Measurements from ENCODE around the gene UBALD1. TPM values are rescaled to one million over a fixed set of nuclear protein-coding genes. Genes with fewer than 3 reads are reported as not detected.
"Not testable (repeated sequence)": the region's sequence is repeated elsewhere in the genome, so short reads cannot be mapped to it uniquely, and the experiment has no call there.

UBALD1 gene
- total RNA-seq, 2 experiments from 2014 or later, result 12.2 to 13.4 TPM

- POLR2A ChIA-PET, result no interaction called here
- Mint-ChIP-seq H3K9me3 (no peaks in the 10 kb centered on the region), H3K36me3 (ENCODE audit: low read depth) (no peaks in the 10 kb centered on the region), H3K4me3 (no peak overlapping the region), H3K27me3 (no peaks in the 10 kb centered on the region), H3K4me1 (ENCODE audit: low read depth) (no peaks in the 10 kb centered on the region), H3K27ac (no peak overlapping the region)
- DNase-seq, result no peak
- CTCF ChIA-PET, result no interaction called here
- intact Hi-C loops (cut with micrococcal nuclease), result no loop called here
- no peak for TF ChIP-seq CTCF (IDR thresholded peaks at IDR 0.05)
- ATAC-seq, result no peak
Observed at GRCh38 chr16:4578961-4579530, 35.6 kb downstream of the UBALD1 start.

- DNase-seq, result no peak
- ChIA-PET POLR2A (no interaction called here), CTCF (interaction anchor here (1.4 to 2.3 kb wide), 2 partner anchors 10 to 27 kb away, joined by 3 to 7 read pairs; no protein-coding TSS in a partner anchor)
- Mint-ChIP-seq H3K4me3 (no peak overlapping the region), H3K27ac (no peak overlapping the region), H3K36me3 (ENCODE audit: low read depth) (no peaks in the 10 kb centered on the region), H3K4me1 (ENCODE audit: low read depth) (no peaks in the 10 kb centered on the region), H3K9me3 (no peaks in the 10 kb centered on the region), H3K27me3 (no peaks in the 10 kb centered on the region)
- intact Hi-C loops (cut with micrococcal nuclease), result no loop called here
- ATAC-seq, result no peak
- no peak for TF ChIP-seq CTCF (IDR thresholded peaks at IDR 0.05)
Observed at GRCh38 chr16:4576008-4576407, 38.7 kb downstream of the UBALD1 start.

DNA sequence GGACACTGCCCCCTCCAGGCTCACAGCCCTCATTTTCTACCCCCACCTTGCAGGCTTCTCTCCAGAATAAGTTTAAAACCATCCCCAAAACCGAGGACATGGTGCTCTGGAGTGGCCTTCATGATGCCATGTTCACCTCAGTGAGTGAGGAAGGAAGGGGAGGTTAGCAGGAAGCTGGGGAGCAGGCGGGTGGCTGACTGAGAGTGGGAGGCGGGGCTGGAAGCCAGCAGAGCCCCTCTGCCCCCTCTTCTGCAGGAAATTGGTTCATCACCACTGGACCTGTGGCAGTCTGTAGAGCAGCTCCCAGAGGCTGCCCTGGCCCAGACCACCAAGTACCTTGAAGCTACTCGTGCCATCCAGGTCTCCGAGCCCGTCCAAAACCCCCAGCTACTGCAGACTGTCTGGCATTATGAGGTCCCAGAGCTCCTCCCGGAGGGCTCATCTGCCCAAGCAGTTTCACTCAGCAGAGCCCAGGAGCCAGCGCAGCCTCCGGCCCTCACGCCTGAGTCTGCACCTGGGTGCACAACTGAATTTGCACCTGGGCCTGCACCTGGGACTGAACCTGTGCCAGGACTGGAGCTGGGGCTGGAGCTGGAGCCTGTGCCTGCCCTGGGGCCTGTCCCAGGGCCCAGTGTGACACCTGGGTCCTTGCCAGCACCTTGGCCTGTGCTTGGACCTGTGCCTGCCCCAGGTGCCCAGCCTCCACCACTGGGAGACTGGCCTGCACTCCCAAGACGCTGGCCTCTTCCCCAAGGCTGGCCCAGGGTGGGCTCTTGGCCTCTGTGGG is 39.6 kb downstream of the UBALD1 start:
- DNase-seq (no peak), ATAC-seq (peak; percentile 24)
- POLR2A ChIA-PET, result interaction anchor here (1.0 kb wide), 1 partner anchor 11 kb away, joined by 3 read pairs; no protein-coding TSS in a partner anchor
- H3K4me3 Mint-ChIP-seq, result no peak overlapping the region
- intact Hi-C loops (cut with micrococcal nuclease), result no loop called here
- CTCF ChIA-PET, result interaction anchor here (0.9 to 2.3 kb wide), 5 partner anchors 11 to 159 kb away, joined by 3 to 7 read pairs (median 4); partner anchors contain the start of gene CORO7
- H3K36me3 Mint-ChIP-seq (ENCODE audit: low read depth), result no peaks in the 10 kb centered on the region
- no peak for TF ChIP-seq CTCF (IDR thresholded peaks at IDR 0.05)
- H3K27ac Mint-ChIP-seq, result no peak overlapping the region
- no peaks in the 10 kb centered on the region for H3K4me1 Mint-ChIP-seq (ENCODE audit: low read depth)
- H3K9me3 Mint-ChIP-seq, result no peaks in the 10 kb centered on the region
- no peaks in the 10 kb centered on the region for H3K27me3 Mint-ChIP-seq

DNA sequence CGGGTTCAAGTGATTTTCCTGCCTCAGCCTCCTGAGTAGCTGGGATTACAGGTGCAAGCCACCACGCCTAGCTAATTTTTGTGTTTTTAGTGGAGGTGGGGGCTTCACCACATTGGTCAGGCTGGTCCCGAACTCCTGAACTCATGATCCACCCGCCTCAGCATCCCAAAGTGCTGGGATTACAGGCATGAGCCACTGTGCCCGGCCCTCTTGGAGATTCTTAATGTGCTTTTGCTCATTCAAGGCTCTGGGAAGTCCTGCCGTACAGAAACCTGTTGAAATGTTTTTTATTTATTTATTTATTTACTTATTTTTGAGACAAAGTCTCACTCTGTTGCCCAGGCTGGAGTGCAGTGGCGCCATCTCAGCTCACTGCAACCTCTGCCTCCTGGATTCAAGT is 40.8 kb downstream of the UBALD1 start:
- POLR2A ChIA-PET; H3K9me3 Mint-ChIP-seq; H3K4me3 Mint-ChIP-seq; H3K36me3 Mint-ChIP-seq (ENCODE audit: low read depth); intact Hi-C loops (cut with micrococcal nuclease); H3K27me3 Mint-ChIP-seq; H3K27ac Mint-ChIP-seq; ATAC-seq; H3K4me1 Mint-ChIP-seq (ENCODE audit: low read depth); DNase-seq: not testable (repeated sequence)
- CTCF ChIA-PET, result interaction anchor here (1.8 to 1.9 kb wide), 2 partner anchors 68 to 171 kb away, joined by 5 to 6 read pairs; no protein-coding TSS in a partner anchor

DNA sequence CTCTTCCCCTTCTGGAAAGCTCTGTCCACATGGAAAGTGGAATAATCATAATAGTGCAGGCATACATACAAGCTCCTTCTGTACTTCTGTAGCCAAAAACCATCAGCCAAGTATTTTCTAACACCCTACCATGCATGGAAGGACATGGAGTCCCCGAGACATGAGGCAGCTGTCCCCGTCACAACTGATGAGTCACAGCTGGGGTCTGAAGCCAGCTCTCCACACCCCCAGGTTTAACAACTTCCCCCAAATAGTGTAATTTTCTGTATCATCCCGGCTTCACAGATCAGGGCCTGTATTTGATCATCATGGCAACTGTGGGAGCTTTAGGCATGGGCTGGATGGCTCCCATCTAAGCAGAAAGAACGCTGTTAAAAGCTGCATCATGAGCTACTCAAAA is 42.0 kb downstream of the UBALD1 start:
- Mint-ChIP-seq H3K36me3 (ENCODE audit: low read depth) (no peaks in the 10 kb centered on the region), H3K9me3 (no peaks in the 10 kb centered on the region), H3K27ac (no peak overlapping the region), H3K4me1 (ENCODE audit: low read depth) (no peaks in the 10 kb centered on the region), H3K4me3 (no peak overlapping the region), H3K27me3 (no peaks in the 10 kb centered on the region)
- no peak for TF ChIP-seq CTCF (IDR thresholded peaks at IDR 0.05)
- ATAC-seq (no peak), DNase-seq (no peak)
- ChIA-PET POLR2A (no interaction called here), CTCF (interaction anchor here (0.6 to 4.0 kb wide), 5 partner anchors 13 to 986 kb away, joined by 3 to 15 read pairs (median 3); no protein-coding TSS in a partner anchor)
- intact Hi-C loops (cut with micrococcal nuclease), result no loop called here

All from activated CD8-positive, alpha-beta T cell treated with anti-CD3 and anti-CD28 coated beads for 36 hours (primary cell).